Hippocampal formation (tissue), 2 donors: Measurements from ENCODE around the gene CBFA2T2.
A peak's percentile ranks its signal among the peaks of the same experiment; 100 is the strongest.

Experiments
- DNase-seq, 2 donors: peaks; one replicate each; lab custom pipeline; 2025; lab: John Stamatoyannopoulos, UW

CBFA2T2 gene

GRCh38 chr20:33651562-33652048 lies 161.7 kb downstream of the CBFA2T2 start:
- no peak for DNase-seq

GRCh38 chr20:33653218-33653899 lies 163.5 kb downstream of the CBFA2T2 start:
- DNase-seq, result peak; percentile 53 to 70

GRCh38 chr20:33653900-33654596 lies 164.2 kb downstream of the CBFA2T2 start:
- DNase-seq, result no peak

GRCh38 chr20:33654680-33655161 lies 164.8 kb downstream of the CBFA2T2 start:
- DNase-seq, result no peak

GRCh38 chr20:33655164-33655563 lies 165.3 kb downstream of the CBFA2T2 start:
- no peak for DNase-seq

- DNase-seq, result no peak
These were observed 166.3 kb downstream of the CBFA2T2 start for GRCh38 chr20:33656010-33656782.

- DNase-seq, result no peak
These were observed 167.1 kb downstream of the CBFA2T2 start for GRCh38 chr20:33656783-33657703.

- DNase-seq, result no peak
These were observed 167.8 kb downstream of the CBFA2T2 start for GRCh38 chr20:33657704-33658095.

- no peak for DNase-seq
These were observed 168.6 kb downstream of the CBFA2T2 start for GRCh38 chr20:33658510-33658909.

- DNase-seq, result no peak
These were observed 169.0 kb downstream of the CBFA2T2 start for GRCh38 chr20:33658929-33659328.

- no peak for DNase-seq
These were observed 169.6 kb downstream of the CBFA2T2 start for GRCh38 chr20:33659341-33660034.

GRCh38 chr20:33660035-33660684 lies 170.3 kb downstream of the CBFA2T2 start:
- DNase-seq, result no peak

- no peak for DNase-seq
These were observed 170.8 kb downstream of the CBFA2T2 start for GRCh38 chr20:33660685-33661058.

- no peak for DNase-seq
These were observed 172.3 kb downstream of the CBFA2T2 start, which contains the start of gene C20orf144 for GRCh38 chr20:33662172-33662571. Gene C20orf144 (plus strand): TSS chr20:33662327. CDS start chr20:33662346, 19 bp downstream.

- peak; percentile 67 to 77 for DNase-seq
These were observed 173.5 kb downstream of the CBFA2T2 start for GRCh38 chr20:33663161-33664084.

GRCh38 chr20:33664085-33664761 lies 174.3 kb downstream of the CBFA2T2 start:
- DNase-seq, result no peak

- DNase-seq, result no peak
These were observed 174.9 kb downstream of the CBFA2T2 start for GRCh38 chr20:33664762-33665144.
